Heart right ventricle (tissue), 16 donors: ENCODE measurements around the gene CAMK1D. TPM values are rescaled to one million over a fixed set of nuclear protein-coding genes. Genes with fewer than 3 reads are reported as not detected.

ENCODE experiments used
- ATAC-seq, 8 donors: fragments of 200-7000 bp; cut with Tn5 transposase; one replicate each; pipeline ENCODE4 v1.9.1; 2020; ENCODE audit warnings: mild to moderate bottlenecking in 8 of 8, moderate library complexity in 8 of 8, moderate number of reproducible peaks in 1 of 8
- DNase-seq, 2 donors: peaks; one replicate each; pipeline ENCODE4 v3.0.0-alpha.2; 2020
- H3K27ac ChIP-seq, 10 donors: fragments of 200-600 bp; sonication (generic) in 2 of 10; one replicate each; pipeline versions ENCODE4 v1.5.0 to v1.8.0; 2020 to 2022; ENCODE audit warnings: mild to moderate bottlenecking in 3 of 10
- H3K27me3 ChIP-seq, 7 donors: fragments of 200-600 bp; one replicate each; pipeline ENCODE4 v1.8.0; 2021 to 2022; ENCODE audit warnings: mild to moderate bottlenecking in 2 of 7
- H3K36me3 ChIP-seq, 9 donors: fragments of 200-600 bp; sonication (generic) in 1 of 9; one replicate each; pipeline versions ENCODE4 v1.5.0 to v1.8.0; 2020 to 2022; ENCODE audit warnings: mild to moderate bottlenecking in 2 of 9
- H3K4me1 ChIP-seq, 9 donors: fragments of 200-600 bp; sonication (generic) in 1 of 9; one replicate each; pipeline versions ENCODE4 v1.5.0 to v1.8.0; 2020 to 2022; ENCODE audit warnings: mild to moderate bottlenecking in 4 of 9
- H3K4me3 ChIP-seq, 10 donors: fragments of 200-600 bp; sonication (generic) in 2 of 10; one replicate each; pipeline versions ENCODE4 v1.5.0 to v1.8.0; 2020 to 2022; ENCODE audit warnings: mild to moderate bottlenecking in 7 of 10, moderate library complexity in 2 of 10
- H3K9me3 ChIP-seq, 11 donors: fragments of 200-600 bp in 10 of 11; sonication (generic) in 2 of 11; one replicate each; pipeline versions ENCODE4 v1.5.0 to v1.8.0; 2013 to 2022; ENCODE audit warnings: mild to moderate bottlenecking in 2 of 11, control low read depth in 1 of 11, moderate library complexity in 1 of 11
- CTCF ChIP-seq, 9 donors: fragments of 200-600 bp; sonication (generic) in 2 of 9; IDR thresholded peaks; one replicate each; pipeline versions ENCODE4 v1.5.0 to v1.8.0; 2021 to 2022; ENCODE audit warnings: antibody characterized with exemption in 9 of 9, mild to moderate bottlenecking in 5 of 9, moderate library complexity in 1 of 9
- WGBS, 2 donors: extraction: QIAGEN DNeasy Blood & Tissue Kit; methylation state at CpG; one replicate each; pipeline ENCODE4 v1.1.7; 2013; ENCODE audit warnings: inconsistent platforms in 1 of 2; 5-methylcytosine and 5-hydroxymethylcytosine counted together
- intact Hi-C, 10 donors: fragments of 100-400 bp; cut with DNase I; formaldehyde crosslinking; loops; one replicate each; pipeline versions ENCODE4 v1.11.1 to v1.14.2; 2022
- polyA plus RNA-seq, 2 donors: library from polyadenylated mRNA; stranded (reverse); fragments of 200-250 nt; gene quantifications; one replicate each; pipeline ENCODE4 v1.2.3, GENCODE V29; 2013
- total RNA-seq, 10 donors: library from RNA; stranded (reverse); fragmentation: NEBNext Ultra II Directional in 3 of 10; extraction: Animal tissue kit (Norgen Biotek cat#: 25700) in 3 of 10; gene quantifications; one replicate each; pipeline versions ENCODE4 v1.2.1 to v1.2.4, GENCODE V29; 2021 to 2023
- donor health status: Arrhythmogenic right ventricular cardiomyopathy.
- donor health status: ischemic (EF 13 %, LVEDD 7.1; RV severe dilation, severe dysfunction).
- donor health status: healthy with polysubstance abuse.
- donor health status: DM: no; HTN: yes; CAD: no.
- donor health status: DM: no; HTN: no; CAD: no.
- donor health status: ischemic (EF 25% LVEDD 6.9; RV normal size, moderate dysfunction).
- donor health status: ischemic (EF 25% LVEDD 5.7; RV mildly dilated, moderate dysfunction).
- donor health status: healthy.
- donor health status: DM: yes; HTN: yes; CAD: no.
- donor health status: Ischemic cardiomyopathy.
- donor health status: ischemic (EF 35%, LVEDD 5.7; RV mildly dilated, moderate dysfunction).
- donor health status: nonischemic (EF 11% LVEDD 7.7; RV severe dilation, severe dysfunction).
- donor health status: DM: yes; HTN: yes; CAD: no.
- donor health status: PGD.
- donor health status: ischemic (EF 29% LVEDD 5.4; RV normal size, mild dysfunction).
- donor health status: nonischemic (EF 23%, LVEDD 6.1; RV moderate dilation, normal function).

CAMK1D gene
- total and polyA plus RNA-seq, 12 donors: 1.3 to 17.7 (median 2.6) TPM

- 69 to 72% methylated on average over 11 of the region's 11 CpGs for WGBS, 2 donors
- Histone ChIP-seq H3K27ac (no peak overlapping the region), H3K4me3 (no peak overlapping the region), H3K9me3 (no peaks in the 10 kb centered on the region), H3K36me3 (no peaks in the 10 kb centered on the region), H3K27me3 (no peaks in the 10 kb centered on the region), H3K4me1 (no peaks in the 10 kb centered on the region)
- ATAC-seq (no peak), DNase-seq (no peak)
- no peak for TF ChIP-seq CTCF (IDR thresholded peaks at IDR 0.05)
- intact Hi-C loops: no loop called here
These were observed 25.7 kb downstream of the CAMK1D start for GRCh38 chr10:12375076-12375504.

GRCh38 chr10:12376211-12376610 is 26.9 kb downstream of the CAMK1D start:
- no peak for DNase-seq
- no peak overlapping the region for H3K27ac ChIP-seq

GRCh38 chr10:12377658-12378290 is 28.4 kb downstream of the CAMK1D start:
- Histone ChIP-seq H3K4me3 (no peak overlapping the region), H3K27me3 (no peaks in the 10 kb centered on the region), H3K4me1 (no peaks in the 10 kb centered on the region), H3K27ac (no peak overlapping the region), H3K36me3 (no peaks in the 10 kb centered on the region), H3K9me3 (no peaks in the 10 kb centered on the region)
- intact Hi-C loops: no loop called here
- WGBS, 2 donors: 82 to 89% methylated on average over 7 of the region's 7 CpGs
- no peak for ATAC-seq
- TF ChIP-seq CTCF (IDR thresholded peaks at IDR 0.05): no peak
- DNase-seq: no peak

More at GRCh38 chr10:12376211-12376610, 26.9 kb downstream of the CAMK1D start:
- Histone ChIP-seq H3K36me3 (no peaks in the 10 kb centered on the region), H3K27me3 (no peaks in the 10 kb centered on the region), H3K9me3 (no peaks in the 10 kb centered on the region), H3K4me3 (no peak overlapping the region), H3K4me1 (no peaks in the 10 kb centered on the region)
- ATAC-seq: no peak
- TF ChIP-seq CTCF (IDR thresholded peaks at IDR 0.05): no peak
- 95 to 99% methylated on average over 12 of the region's 12 CpGs for WGBS, 2 donors
- intact Hi-C loops: no loop called here

GRCh38 chr10:12380999-12381398 is 31.7 kb downstream of the CAMK1D start:
- 95 to 96% methylated on average over 5 of the region's 5 CpGs for WGBS, 2 donors
- H3K4me1 ChIP-seq: no peaks in the 10 kb centered on the region
- DNase-seq (no peak), ATAC-seq (no peak)
- TF ChIP-seq CTCF (IDR thresholded peaks at IDR 0.05): no peak
- H3K27me3 ChIP-seq: no peaks in the 10 kb centered on the region
- H3K9me3 ChIP-seq: peaks cover 0 to 14% (median 4%) of the 10 kb centered on the region in 11 donors
- intact Hi-C loops: no loop called here
- no peak overlapping the region for H3K27ac ChIP-seq
- no peaks in the 10 kb centered on the region for H3K36me3 ChIP-seq
- H3K4me3 ChIP-seq: no peak overlapping the region
